Peyer's patch (tissue), 4 donors: ENCODE measurements around the gene EIF2AK3.

Experiments
- POLR2A ChIP-seq, 2 donors: fragments of 450-650 bp; IDR thresholded peaks; one replicate each; pipeline ENCODE4 v1.5.1; 2017; ENCODE audit warnings: antibody characterized with exemption in 2 of 2, mild to moderate bottlenecking in 2 of 2, moderate library complexity in 2 of 2
- TF ChIP-seq, protein P1 (sequence below), 6 experiments: fragments of 450-650 bp in 4 of 6; fragments of 200-600 bp in 2 of 6; sonication (generic) in 1 of 6; IDR thresholded peaks; one replicate each; pipeline ENCODE4 v1.5.1; 2017 to 2019; ENCODE audit warnings: antibody characterized with exemption in 6 of 6, mild to moderate bottlenecking in 3 of 6, moderate library complexity in 1 of 6

DNA sequence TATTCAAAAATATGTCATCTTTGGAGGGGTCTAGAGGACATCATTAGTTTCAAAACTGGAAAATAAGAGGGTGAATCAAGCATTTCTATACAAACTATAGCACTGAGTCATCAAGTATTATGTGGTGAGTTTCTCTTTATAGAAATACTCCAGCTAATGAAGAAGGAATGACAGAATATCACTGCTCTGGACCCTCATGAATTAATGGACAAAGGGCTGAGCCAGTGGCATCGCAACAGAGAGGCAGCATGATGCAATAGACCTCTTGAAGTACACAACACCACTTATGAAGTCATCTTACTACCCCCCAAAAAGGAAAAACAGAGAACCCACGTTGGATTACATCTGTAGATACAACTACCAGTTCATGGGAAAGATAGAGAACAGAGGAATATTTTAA, 27.4 kb upstream of the EIF2AK3 start:
- TF ChIP-seq, protein P1, sequence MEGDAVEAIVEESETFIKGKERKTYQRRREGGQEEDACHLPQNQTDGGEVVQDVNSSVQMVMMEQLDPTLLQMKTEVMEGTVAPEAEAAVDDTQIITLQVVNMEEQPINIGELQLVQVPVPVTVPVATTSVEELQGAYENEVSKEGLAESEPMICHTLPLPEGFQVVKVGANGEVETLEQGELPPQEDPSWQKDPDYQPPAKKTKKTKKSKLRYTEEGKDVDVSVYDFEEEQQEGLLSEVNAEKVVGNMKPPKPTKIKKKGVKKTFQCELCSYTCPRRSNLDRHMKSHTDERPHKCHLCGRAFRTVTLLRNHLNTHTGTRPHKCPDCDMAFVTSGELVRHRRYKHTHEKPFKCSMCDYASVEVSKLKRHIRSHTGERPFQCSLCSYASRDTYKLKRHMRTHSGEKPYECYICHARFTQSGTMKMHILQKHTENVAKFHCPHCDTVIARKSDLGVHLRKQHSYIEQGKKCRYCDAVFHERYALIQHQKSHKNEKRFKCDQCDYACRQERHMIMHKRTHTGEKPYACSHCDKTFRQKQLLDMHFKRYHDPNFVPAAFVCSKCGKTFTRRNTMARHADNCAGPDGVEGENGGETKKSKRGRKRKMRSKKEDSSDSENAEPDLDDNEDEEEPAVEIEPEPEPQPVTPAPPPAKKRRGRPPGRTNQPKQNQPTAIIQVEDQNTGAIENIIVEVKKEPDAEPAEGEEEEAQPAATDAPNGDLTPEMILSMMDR (IDR thresholded peaks at IDR 0.05), result no peak
- no peak for TF ChIP-seq POLR2A (IDR thresholded peaks at IDR 0.05)
